GM19452 (cell line): ENCODE results near the gene FASTKD2.
"Not testable (repeated sequence)": the region's sequence is repeated elsewhere in the genome, so short reads cannot be mapped to it uniquely, and the experiment has no call there.

Experiments
- ATAC-seq: cut with Tn5 transposase; IDR thresholded peaks from one replicate; pipeline ENCODE4 v1.9.1; 2021; ENCODE audit not compliant: unreplicated experiment

FASTKD2 gene

DNA sequence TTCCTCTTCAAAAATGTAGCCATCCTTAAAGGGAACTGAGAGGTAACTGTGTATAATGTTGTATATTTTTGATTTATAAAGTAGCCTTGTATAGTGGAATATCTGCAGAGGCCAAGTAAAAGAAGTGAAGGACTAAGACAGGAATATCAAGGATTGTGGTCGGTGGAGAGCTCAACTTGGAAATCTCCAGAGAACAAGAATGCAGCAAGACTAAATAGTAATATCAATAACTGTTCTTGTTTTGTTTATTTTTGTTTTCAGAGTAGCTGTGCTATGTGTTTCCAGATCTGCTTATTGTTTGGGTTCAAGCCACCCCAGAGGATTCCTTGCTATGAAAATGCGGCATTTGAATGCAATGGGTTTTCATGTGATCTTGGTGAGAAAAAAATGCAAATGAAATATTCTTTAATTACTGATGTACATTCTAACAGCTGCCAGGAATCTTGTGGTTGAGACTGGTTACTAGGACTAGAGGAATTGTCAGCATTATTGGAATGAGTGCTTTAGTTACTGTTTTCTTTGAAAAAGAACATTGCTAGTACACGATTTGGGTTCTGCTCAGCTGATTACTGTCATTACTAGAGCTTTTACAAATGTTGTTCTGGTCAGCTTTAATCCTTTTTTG is 25.0 kb downstream of the FASTKD2 start:
- no peak for ATAC-seq

DNA sequence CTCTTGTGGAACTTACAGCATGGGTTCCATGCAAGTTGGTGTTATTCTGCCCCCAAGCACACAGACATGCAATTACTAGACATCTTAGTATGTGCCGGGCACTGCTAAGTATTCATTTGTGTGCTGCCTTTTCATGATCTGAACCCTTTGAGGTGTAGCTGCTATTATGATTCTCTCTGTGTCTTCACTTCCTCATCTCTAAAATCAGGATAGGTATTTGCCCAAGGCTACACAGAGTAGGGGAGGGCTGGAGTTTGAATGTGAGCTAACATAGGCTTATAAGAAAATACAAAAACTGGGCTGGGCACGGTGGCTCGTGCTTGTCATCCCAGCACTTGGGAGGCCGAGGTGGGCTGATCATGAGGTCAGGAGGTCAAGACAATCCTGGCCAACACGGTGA is 27.2 kb downstream of the FASTKD2 start:
- ATAC-seq: no peak

DNA sequence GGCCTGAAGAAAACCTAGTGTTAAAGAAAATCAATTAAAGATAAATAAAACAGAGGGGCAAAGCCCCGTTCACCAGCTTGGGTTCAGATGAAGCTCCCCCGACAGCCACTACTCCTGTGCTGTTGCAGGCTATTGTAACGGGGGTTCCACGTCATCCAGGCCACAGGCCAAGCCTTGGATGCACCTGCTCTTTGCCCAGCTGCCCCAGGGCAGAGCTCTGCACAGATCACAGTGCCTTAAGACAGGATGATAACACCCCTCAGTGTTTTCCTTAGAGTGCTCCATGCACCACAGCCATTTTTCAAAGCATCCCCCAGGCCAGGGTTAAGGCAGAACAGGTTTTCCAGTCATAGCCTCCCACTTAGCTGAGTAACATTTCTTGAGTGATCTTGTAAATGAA is 32.0 kb downstream of the FASTKD2 start:
- ATAC-seq: no peak

DNA sequence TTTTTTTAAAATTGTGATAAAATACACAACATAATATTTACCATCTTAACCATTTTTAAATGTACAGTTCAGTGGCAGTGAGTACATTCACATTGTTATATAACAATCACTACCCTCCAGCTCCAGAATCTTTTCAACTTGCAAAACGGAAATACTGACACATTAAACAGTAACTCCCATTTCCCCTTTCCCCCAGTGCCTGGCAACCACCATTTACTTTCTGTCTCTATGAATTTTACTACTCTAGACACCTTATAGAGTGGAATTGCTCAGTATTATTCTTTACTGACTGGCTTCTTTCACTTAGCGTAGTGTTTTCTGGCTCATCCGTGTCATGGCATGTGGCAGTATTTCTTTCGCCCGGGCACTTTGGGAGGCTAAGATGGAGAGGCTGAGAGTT is 32.6 kb downstream of the FASTKD2 start:
- ATAC-seq: peak; percentile 65

DNA sequence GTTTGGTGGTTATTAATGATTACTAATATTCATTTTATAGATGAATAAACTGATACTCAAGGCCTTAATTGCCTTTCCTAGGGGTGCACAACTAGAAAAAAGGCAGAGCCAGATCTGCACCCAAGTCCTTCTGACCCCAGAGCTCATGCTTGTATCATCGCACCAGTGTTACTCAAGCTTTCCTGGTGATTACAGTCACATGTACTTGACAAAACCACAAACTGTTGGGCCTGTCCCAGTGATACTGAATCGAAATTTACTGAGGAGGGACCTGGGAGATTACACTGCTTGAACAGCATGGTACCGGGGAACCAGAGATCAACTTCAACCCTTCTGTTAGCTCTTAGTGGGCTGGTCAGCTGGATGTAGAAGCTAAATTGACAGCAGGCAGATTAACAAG is 33.7 kb downstream of the FASTKD2 start:
- ATAC-seq: no peak

DNA sequence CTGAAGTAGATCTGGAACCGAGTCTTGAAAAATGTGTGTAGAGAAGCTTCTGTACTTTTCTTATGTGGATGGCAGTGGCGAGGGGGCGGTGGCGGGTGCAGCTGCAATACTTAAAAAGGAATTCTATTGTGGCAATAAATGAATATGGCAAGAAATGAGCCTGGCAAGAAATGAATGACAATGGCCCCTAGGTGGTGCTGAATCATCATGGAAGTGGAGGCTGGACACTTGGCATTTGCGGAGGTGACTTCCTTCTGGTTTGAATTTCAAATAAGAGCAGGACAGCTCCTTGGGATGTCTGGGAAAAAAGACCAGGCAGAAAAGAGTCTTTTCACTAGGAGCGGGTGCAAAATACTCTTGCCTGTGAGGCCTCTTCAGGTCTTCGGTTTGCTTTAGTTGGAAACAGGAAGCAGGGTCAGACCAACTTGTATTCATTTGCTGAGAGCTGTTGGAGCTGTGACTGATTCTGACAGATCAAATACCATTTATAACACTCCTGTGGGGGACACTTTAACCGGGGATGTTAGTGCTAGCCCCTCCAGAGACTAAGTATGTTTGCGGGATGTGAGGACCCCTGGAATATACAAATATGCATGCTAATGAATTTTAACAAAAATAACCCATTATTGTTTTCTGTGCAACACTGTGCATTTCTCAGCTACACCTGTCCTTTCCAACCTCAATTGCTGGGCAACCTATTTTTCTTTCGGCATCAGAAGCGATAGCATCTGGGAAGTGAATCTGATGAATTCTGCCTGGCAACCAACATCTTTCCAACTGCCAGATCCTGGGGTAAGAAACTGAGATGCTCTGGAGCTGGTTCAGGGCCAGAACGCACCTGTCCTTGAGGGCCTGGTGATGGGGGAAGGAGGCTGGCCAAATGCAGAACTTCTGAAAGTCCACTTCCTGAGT is 35.4 kb downstream of the FASTKD2 start:
- peak; percentile 63 for ATAC-seq

DNA sequence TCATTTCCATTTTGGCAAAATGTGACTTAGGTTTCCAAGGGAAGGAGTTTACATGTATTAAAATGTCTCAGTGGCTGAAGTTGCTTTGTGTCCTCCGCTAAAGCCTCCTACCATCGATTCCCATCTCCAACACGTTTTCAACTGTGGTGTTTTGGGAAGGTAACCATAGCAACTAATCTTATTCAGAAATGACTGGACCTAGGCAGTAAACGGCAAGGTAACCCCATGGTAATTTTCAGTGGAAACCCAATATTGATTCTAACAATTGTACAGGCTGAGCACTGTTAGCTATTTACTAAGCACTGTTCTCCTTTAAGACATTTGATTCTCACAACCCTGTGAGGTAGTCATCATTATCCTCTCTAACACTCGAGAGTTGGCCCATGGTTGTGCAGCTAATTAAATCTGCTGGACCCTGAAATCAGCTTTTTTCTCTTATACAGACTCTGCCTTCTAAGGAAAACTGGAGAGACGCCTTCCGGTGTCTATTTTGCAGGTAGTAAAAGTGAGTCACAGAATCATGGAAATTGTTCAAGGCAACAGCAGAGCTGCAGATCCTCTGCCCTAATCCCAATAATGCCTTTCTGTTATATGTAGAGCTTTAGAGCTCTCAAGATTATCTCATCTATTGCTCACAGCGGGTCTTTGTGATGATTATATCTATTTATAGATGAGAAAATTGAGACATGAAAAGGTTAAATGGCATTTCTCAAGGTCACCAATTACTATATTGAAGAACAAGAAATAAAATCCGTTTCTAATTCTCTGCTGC is 36.2 kb downstream of the FASTKD2 start:
- no peak for ATAC-seq

DNA sequence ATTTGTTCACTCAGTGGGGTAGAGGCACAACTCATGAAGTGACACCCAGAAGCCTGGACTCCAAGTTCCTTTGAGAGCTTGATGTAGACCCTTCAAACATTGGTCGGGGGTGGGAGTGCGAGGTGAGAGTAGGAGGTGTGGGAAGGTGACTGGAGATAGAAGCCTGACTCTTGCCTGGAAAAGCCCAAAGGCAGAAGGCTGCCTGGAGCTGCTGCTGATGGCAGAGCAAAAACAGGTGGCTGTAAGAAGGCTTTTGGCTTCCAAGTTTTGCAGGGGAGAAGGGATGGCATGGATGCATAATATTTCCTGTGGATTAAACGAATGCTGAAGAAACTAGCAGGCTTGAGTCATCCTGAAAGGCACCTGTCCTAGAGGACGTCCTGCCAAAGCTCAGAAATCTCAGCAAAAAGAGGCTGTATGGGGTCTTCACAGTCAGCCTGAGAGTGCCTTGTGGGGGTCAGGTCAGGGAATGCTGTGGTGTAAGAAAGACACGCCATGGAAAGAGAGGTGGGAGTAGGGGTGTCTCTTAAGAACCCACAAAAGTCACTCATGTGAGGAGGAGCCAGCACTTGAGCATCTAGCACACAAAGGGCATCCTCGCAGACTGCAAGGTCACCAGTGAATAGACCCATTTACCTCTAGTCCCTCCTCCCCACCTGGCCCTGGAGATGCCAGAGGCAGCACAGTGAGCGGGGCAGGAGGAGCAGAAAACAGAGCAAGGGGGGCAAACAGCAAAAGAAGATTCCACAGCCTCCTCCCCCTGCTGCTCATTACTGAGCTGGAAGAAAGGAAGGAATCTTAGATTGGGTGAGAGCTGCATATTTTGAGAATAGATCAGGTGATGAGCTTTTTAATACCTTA is 37.5 kb downstream of the FASTKD2 start:
- no peak for ATAC-seq

DNA sequence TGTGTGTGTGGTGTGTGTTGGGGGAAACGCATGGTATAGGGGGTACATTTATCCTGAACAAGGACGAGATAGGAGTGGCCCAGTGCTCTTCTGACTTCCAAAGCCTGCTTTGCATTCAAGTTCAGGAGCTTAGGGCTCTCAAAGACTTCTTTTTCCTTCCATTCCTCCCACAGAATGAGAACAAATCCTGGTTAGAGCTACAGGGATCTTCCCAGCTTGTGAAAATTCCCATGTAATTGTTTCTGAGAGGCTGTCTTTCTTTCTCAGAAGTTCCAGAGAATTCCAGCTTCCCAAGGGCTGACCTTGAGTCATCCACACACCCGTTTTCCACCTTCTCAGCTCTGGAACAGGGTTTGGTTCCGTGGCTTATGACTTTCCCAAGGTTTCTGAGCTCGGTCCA is 38.9 kb downstream of the FASTKD2 start:
- no peak for ATAC-seq

DNA sequence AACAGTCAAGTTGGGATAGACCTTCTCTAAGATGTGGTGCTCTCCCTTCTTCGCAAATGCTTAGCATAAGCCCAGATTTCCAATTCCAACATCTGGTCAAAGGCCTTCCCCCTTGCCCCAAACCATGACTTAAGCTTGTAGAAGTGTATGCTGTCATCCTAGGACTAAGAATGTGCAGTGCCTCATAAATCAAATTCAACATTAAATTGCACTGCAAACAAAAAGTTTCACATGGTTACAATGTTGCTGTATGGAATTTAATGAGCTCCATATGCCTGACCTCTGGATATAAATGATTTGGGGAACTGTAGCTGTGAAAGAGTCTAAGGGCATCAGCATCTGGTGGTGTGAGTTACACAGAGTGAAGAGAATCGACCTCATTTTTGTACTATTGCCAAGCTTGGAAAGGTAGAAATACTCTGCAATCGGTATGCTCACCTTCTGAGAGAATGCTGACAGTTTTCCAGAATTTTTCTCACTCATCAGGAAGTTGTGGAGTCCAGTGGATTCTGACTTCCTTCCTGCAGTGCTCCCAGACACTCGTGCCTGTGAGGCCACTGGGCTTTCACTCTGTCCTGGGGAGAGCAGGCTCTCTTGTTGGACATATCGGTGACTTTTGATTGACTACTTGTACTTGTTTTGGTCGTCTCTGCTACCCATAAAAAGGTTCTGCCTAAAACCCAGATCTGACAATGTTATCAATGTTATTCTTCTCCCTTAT is 40.6 kb downstream of the FASTKD2 start:
- ATAC-seq: no peak

DNA sequence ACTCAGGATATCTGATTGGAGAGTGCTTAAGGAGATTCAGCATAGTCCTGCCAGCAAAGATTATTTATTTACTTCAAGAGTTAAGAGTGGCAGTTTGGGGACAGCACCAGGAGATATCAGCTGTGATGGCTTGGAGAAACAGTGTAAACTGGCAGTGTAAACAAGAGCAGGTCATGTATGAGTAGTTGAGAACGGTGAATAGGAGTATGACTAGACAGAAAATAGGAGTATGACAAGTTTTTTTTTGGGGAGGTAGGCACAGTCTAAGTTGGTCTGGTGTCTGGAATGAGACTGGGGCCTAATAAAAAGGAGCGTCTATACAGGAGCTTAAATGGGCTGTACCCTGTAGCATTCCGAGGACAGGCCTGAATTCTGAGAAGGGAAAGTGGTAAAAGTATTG is 42.2 kb downstream of the FASTKD2 start:
- not testable (repeated sequence) for ATAC-seq

DNA sequence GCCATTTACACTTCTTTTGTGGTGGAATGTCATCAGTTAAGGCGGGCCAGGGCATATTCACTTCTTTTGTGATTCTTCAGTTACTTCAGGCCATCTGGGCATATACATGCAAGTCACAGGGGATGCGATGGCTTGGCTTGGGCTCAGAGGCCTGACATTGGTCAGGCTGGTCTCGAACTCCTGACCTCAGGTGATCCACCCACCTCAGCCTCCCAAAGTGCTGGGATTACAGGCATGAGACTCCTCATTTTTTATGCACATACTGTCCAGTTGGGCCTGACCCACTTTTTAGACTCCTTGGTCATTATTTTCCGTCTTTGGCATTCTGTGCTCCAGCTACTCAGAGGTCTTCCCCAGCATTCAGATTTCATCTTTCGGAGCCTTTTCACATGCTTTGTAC is 47.1 kb downstream of the FASTKD2 start:
- not testable (repeated sequence) for ATAC-seq

DNA sequence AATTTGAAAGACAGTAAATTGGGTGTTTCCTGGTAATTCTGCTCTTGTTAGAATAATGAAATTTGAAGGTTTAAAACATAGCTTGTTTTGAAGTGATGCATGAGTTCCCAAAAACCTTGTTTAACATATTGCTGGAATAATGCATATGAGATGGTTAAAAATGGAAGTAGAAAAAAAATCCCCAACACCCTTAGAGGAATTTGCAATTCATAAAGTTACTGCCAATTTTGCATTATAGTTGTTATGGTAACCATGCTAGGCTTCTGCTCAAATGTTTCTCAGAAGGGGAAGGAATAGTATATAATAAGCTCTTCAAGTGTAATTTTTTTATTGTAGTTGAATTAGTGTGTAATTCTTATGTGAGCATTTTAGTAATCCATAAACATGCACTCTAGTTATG is 49.1 kb downstream of the FASTKD2 start:
- ATAC-seq: no peak

DNA sequence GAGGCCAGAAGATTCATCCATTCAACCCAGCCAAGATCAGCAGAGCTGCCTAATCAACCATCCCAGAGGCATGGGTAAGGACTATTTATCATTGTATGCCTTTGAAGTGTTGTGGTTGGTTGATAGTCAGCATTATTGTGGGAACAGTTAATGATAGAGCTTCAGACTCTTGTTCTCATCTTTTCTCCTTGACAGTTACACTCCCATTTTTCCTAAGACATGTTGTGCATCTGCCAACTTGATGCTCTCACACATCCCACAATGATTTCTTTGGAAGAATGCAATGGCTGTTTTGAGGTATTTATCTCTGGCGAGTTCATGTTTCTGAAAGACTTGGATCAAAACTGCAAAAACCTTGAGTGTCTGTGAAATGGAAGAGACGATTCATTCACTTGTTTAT is 55.4 kb downstream of the FASTKD2 start:
- no peak for ATAC-seq

DNA sequence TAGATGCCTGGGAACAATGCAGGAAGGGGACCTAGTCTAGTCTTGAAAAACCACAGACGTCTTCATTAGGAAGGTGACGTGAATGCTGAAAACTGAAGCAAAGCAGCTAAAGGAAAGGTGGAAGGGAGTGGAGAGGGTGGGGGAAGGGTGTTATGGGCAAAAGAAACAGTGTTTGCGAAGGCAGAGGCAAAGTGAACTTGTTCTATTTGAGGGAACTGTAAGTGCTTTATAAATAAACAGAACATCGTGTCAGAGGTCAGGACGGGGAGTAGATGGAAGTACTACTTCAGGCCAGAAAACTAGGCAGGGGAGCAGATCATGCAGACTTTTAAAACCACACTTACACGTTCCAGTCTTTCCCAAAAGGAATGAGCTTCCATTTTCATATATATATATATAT is 57.8 kb downstream of the FASTKD2 start:
- ATAC-seq: no peak

DNA sequence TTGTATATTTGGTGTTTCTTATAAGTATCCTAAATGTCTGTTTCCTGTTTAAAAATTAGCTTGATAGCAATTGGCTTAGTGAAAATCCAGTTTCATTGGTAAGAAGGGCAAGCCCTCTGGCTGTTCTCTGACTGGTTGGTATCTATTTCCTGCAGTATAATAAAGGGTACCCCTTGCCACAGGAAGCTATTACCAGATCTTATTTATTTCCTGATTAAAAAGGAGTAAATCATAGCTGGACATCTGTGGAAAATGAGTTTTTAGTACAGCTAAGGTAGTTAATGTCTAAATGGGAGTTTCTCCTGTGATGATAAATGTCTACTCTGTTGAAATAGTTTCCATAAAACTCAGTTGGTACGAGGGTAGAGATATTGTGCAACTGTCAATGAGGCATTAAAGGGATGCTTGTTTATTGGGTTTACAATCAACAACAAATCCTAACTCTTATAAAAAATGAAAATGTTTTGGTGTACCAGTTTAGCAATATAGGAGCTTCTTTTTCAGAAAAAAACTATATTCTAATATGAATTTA is 58.7 kb downstream of the FASTKD2 start:
- no peak for ATAC-seq

DNA sequence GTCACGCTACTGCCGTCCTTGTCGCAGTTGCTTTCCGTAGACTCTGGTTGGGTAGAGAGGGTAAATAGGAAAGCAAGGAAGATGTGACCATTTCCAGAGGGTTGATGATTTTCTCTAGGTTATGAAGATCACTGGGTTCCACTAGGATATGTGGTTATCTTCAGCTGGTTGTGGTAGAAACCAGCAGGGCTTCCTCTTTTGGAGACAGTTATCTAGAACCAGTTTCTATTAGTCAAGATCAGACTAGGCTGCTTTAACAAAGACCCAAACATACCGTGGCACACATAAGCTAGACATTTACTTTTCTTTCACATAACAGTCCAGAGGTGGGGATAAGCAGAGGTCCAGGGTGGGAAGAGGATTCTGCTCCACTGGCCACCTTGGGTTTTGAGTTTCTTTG is 59.6 kb downstream of the FASTKD2 start:
- no peak for ATAC-seq

DNA sequence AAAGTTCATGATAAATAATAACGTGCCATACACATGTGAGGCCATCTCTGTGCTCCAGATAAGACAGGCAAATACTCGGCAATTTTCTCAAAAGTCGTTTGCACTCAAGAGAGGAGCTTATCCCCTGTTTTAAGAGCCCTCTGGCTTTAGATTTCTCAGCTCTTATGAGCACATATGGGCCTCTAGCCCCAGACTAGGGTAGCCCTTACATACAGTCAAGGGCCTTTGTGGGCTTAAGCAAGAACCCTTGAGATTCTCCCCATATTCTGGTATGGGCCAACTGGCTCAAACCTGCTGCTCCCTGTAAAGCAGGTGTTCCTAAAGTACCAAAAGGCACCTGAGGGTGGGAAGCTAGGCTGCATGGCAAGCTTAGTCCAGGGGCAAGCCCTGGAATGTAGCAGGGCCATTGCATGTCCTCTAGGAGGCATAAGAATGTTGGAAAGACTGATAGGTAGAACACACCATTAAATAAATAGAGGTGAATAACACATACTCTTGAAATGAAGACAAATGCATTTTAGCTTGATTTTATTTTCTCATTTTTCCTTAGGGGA is 66.1 kb downstream of the FASTKD2 start:
- ATAC-seq: no peak

DNA sequence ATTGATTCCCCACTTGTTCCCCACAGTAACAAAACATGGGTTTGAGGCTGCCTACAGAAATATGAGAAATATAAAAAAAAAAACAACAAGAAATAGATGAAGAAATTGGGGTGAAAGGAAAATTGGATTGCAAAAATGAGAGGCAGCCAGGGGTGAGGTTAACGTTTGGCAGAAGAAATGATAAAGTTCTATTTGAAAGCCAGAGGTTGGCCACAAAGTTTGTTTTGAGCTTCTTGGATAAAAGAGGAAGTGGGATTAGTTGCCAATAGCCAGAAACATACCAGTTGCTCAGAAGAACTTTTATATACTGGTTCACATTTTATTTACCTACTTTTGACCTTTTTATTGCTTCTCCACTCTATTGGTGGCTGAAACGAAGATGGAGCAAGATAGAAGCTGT is 67.5 kb downstream of the FASTKD2 start:
- ATAC-seq: no peak

DNA sequence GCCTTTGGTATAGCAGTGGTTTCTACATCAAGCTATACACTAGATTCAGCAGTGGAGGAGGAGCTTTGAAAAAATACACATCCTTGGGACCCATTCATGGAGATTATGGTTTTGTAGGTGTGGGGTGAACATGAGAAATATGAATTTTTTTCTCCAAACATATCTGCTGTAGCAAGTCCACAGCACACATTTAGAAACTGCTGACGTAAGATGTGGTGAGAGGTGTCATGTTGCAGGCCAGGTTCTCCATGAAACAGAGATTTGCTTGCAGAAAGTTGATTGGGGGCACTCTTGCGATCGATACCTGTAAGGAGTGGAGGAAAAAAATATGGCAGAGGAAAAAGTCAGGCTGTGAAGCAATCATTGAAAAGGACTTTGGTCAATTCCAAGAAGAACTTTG is 67.9 kb downstream of the FASTKD2 start:
- ATAC-seq: no peak
